HG03064 (cell line): ENCODE measurements around the gene ANHX.

Experiments used
- ATAC-seq: cut with Tn5 transposase; IDR thresholded peaks from one replicate; pipeline ENCODE4 v1.9.1; 2021; ENCODE audit warnings: low read depth; ENCODE audit not compliant: unreplicated experiment

The ANHX gene

GRCh38 chr12:133203344-133204263 is 32.1 kb downstream of the ANHX start:
- no peak for ATAC-seq

- ATAC-seq: no peak
These were observed 33.0 kb downstream of the ANHX start for GRCh38 chr12:133202493-133203343.

GRCh38 chr12:133201888-133202287 is 33.8 kb downstream of the ANHX start:
- no peak for ATAC-seq

- ATAC-seq: no peak
These were observed 42.8 kb downstream of the ANHX start for GRCh38 chr12:133192847-133193246.

GRCh38 chr12:133190176-133190575 is 45.5 kb downstream of the ANHX start:
- no peak for ATAC-seq

- peak; percentile 96 for ATAC-seq
These were observed 54.3 kb downstream of the ANHX start, which contains the start of gene ZNF268 for GRCh38 chr12:133181238-133181959. ZNF268 (plus strand) TSS chr12:133181495; CDS start chr12:133181998, 503 bp downstream.

- no peak for ATAC-seq
These were observed 55.0 kb downstream of the ANHX start for GRCh38 chr12:133180669-133181068.

- no peak for ATAC-seq
These were observed 60.8 kb downstream of the ANHX start for GRCh38 chr12:133174901-133175300.

GRCh38 chr12:133172491-133172890 is 63.2 kb downstream of the ANHX start:
- no peak for ATAC-seq
